ENCODE data around the gene KIAA0586. TPM values are rescaled to one million over a fixed set of nuclear protein-coding genes. Genes with fewer than 3 reads are reported as not detected.

KIAA0586 gene
- 1 to 10 TPM; 3.9 to 6.1 TPM for polyA plus RNA-seq

DNA sequence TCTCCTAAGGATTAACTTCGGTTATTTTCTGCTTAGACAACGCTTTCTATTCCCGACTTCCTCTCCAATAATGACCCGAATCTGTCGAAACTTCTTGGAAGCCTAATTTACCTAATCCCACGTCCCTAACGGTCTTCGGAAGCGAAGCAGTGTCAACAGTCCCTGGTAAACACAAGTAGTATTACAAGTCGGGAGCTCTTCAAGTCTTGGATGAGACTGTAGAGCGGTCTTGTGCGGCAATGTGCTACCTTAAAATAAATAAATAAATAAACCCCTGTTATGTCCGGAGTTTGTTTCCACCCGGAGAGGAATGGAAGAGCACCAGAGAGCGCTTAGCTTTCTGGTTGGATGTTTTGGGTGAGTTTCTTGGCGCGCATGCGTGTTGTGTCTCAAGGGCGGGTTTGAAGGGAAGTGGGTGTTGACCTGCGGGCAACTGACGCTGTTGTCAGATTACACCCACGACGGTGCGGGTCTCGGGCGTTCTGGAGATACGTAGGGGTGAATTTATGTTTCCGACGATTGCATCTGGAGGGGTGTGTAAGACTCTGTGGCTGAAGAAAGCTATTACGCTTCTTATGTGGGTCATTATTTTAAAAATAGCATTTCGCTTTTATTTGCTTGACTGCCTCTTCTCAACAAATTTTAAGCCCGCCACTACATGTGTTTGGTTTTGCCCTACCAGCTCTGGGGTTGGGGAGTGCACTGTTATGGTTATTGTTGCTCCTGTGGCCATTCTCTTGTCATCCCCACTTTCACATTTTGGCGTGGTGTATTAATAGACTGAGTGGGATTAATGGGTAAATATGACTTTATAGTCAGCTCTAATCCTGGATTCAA is at the start of gene KIAA0586, which contains the start of gene TIMM9:
KIAA0586 (plus strand) TSS at position 439 of the 837 bp plus-strand sequence. CDS start 546 bp downstream, outside the sequence.
TIMM9 (minus strand) TSS at position 251 of the 837 bp plus-strand sequence. CDS start 15,586 bp downstream, outside the sequence.
- Histone ChIP-seq H3K4me3 (ENCODE audit: low read depth in 1 of 2, low read length in 2 of 2) (peak within 1 kb of the TSS; percentile 92 to 93), H3K4me1 (ENCODE audit: control insufficient read depth in 2 of 2, insufficient read depth in 2 of 2, low read length in 1 of 2) (no peaks in the 10 kb centered on the region), H3K36me3 (ENCODE audit: control insufficient read depth in 2 of 2, insufficient read depth in 2 of 2, low read length in 1 of 2) (no peaks in the 10 kb centered on the region), H3K27ac (ENCODE audit: low read depth in 2 of 2, low read length in 1 of 2) (peak within 1 kb of the TSS; percentile 88 to 89), H3K27me3 (ENCODE audit: control insufficient read depth in 1 of 2, insufficient read depth in 2 of 2, low read length in 2 of 2) (no peaks in the 10 kb centered on the region), H3K9me3 (ENCODE audit: control insufficient read depth in 2 of 2, insufficient read depth in 1 of 2, low read depth in 1 of 2, low read length in 1 of 2) (no peaks in the 10 kb centered on the region)
- WGBS, 2 donors: 0% methylated on average over 33 of the region's 33 CpGs

DNA sequence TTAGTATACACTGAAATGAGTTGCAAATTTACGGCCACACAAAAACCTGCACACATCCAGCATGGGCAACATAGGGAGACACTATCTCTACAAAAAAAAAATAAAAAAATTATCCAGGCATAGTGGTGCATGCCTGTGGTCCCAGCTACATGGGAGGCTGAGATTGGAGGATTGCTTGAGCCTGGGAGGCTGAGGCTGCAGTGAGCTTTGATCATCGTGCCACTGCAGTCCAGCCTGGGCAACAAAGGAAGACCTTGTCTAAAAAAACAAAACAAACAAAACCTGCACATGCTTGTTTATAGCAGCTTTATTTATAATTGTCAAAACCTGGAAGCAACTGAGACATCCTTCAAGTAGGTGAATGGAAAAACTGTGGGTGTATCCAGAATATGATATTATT is 36.7 kb upstream of the KIAA0586 start:
- Histone ChIP-seq H3K27ac (ENCODE audit: low read depth in 2 of 2, low read length in 1 of 2) (no peak overlapping the region), H3K36me3 (ENCODE audit: control insufficient read depth in 2 of 2, insufficient read depth in 2 of 2, low read length in 1 of 2) (no peaks in the 10 kb centered on the region), H3K4me3 (ENCODE audit: low read depth in 1 of 2, low read length in 2 of 2) (no peak overlapping the region), H3K9me3 (ENCODE audit: control insufficient read depth in 2 of 2, insufficient read depth in 1 of 2, low read depth in 1 of 2, low read length in 1 of 2) (no peaks in the 10 kb centered on the region), H3K4me1 (ENCODE audit: control insufficient read depth in 2 of 2, insufficient read depth in 2 of 2, low read length in 1 of 2) (peaks cover 0 to 4% of the 10 kb centered on the region in 2 donors), H3K27me3 (ENCODE audit: control insufficient read depth in 1 of 2, insufficient read depth in 2 of 2, low read length in 2 of 2) (no peaks in the 10 kb centered on the region)
- WGBS, 2 donors: 73 to 90% methylated on average over 2 of the region's 2 CpGs

DNA sequence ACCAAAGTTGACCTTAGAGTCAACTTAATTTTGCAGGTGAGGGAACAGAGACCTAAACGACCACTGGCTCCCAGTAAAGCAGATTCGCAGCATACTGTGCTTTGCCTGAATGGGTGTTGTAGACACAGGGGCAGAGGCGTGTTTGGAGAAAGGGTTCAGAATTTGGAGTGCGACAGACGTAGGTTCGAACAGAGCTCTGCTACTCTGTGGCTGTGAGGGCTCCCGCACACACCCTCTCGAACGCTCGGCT is 32.0 kb upstream of the KIAA0586 start:
- Histone ChIP-seq H3K9me3 (ENCODE audit: control insufficient read depth in 2 of 2, insufficient read depth in 1 of 2, low read depth in 1 of 2, low read length in 1 of 2) (no peaks in the 10 kb centered on the region), H3K4me3 (ENCODE audit: low read depth in 1 of 2, low read length in 2 of 2) (peak overlapping the region; percentile 66 to 75), H3K27me3 (ENCODE audit: control insufficient read depth in 1 of 2, insufficient read depth in 2 of 2, low read length in 2 of 2) (no peaks in the 10 kb centered on the region), H3K36me3 (ENCODE audit: control insufficient read depth in 2 of 2, insufficient read depth in 2 of 2, low read length in 1 of 2) (no peaks in the 10 kb centered on the region), H3K27ac (ENCODE audit: low read depth in 2 of 2, low read length in 1 of 2) (peak overlapping the region; percentile 69 to 90), H3K4me1 (ENCODE audit: control insufficient read depth in 2 of 2, insufficient read depth in 2 of 2, low read length in 1 of 2) (peaks cover 0 to 4% of the 10 kb centered on the region in 2 donors)
- 10 to 11% methylated on average over 10 of the region's 10 CpGs for WGBS, 2 donors

DNA sequence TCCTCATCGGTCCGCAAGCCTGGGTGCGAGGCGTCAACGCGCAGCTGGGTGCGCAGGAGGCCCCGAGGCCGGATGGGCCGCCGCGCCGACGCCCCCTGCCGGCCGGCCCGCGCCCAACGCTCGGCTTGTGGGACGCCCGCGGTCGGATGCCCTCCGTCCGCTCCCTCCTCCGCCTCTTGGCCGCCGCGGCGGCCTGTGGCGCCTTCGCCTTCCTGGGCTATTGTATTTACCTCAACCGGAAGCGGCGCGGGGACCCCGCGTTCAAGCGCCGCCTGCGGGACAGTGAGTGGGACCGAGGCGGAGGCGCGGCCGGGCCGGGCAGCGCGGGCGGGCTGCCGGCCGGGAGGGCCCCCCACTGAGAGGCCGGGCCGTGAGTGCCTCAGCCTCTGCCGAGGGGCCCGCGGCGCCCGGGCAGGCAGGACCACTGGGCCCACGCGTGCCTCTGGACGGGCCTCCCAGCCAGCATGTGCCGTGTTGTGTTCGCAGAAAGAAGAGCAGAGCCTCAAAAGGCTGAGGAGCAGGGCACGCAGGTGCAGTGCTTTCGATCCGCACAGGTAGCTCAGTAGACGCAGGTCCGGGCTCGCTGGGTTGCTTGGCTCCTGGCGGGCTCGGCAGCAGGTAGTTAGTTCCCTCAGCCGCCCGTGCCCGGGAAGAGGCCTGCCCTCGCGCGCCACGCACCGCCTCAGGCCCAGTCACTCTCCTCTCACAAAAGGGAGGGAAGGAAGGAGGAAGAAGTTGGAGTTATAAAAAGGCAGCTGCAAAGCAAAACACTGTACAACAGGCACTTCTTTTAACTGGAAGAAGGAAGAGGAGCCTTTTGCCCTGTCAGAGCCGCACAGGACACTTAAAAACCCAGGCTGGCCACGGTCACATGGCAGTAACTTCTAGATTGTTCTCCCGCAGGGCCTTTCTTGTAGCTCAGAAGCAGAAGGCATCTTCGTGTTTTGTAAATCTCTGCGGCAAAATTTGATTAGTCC is 31.4 kb upstream of the KIAA0586 start, which contains the start of gene TOMM20L:
TOMM20L (plus strand) TSS at position 119 of the 977 bp plus-strand sequence; CDS start at position 147, 28 bp downstream.
- H3K4me1 ChIP-seq (ENCODE audit: control insufficient read depth in 2 of 2, insufficient read depth in 2 of 2, low read length in 1 of 2): peaks cover 0 to 4% of the 10 kb centered on the region in 2 donors
- no peaks in the 10 kb centered on the region for H3K9me3 ChIP-seq (ENCODE audit: control insufficient read depth in 2 of 2, insufficient read depth in 1 of 2, low read depth in 1 of 2, low read length in 1 of 2)
- H3K4me3 ChIP-seq (ENCODE audit: low read depth in 1 of 2, low read length in 2 of 2): peak within 1 kb of the TSS; percentile 66 to 75
- H3K27ac ChIP-seq (ENCODE audit: low read depth in 2 of 2, low read length in 1 of 2): peak within 1 kb of the TSS; percentile 80 to 90
- no peaks in the 10 kb centered on the region for H3K36me3 ChIP-seq (ENCODE audit: control insufficient read depth in 2 of 2, insufficient read depth in 2 of 2, low read length in 1 of 2)
- WGBS, 2 donors: 7% methylated on average over 75 to 86 of the region's 86 CpGs
- no peaks in the 10 kb centered on the region for H3K27me3 ChIP-seq (ENCODE audit: control insufficient read depth in 1 of 2, insufficient read depth in 2 of 2, low read length in 2 of 2)

DNA sequence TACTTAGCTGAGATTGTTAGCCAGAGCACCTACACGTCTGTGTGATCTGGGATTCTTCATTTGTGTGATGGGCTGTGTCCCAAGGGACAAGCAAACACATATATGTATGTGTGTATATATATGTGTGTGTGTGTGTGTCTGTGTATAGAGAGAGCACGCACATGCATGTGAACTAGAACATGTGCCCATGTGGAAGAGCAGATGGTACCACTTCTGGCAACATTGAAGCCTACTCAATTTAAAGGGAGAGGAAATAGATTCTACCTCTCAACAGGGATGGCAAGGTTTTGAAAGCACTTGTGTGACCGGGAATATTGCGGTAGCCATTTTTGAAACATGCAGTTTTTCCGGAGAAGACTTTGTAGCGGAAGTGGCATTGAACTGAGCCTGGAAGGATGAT is 30.4 kb upstream of the KIAA0586 start:
- Histone ChIP-seq H3K27me3 (ENCODE audit: control insufficient read depth in 1 of 2, insufficient read depth in 2 of 2, low read length in 2 of 2) (no peaks in the 10 kb centered on the region), H3K4me1 (ENCODE audit: control insufficient read depth in 2 of 2, insufficient read depth in 2 of 2, low read length in 1 of 2) (peaks cover 0 to 4% of the 10 kb centered on the region in 2 donors), H3K4me3 (ENCODE audit: low read depth in 1 of 2, low read length in 2 of 2) (no peak overlapping the region), H3K36me3 (ENCODE audit: control insufficient read depth in 2 of 2, insufficient read depth in 2 of 2, low read length in 1 of 2) (no peaks in the 10 kb centered on the region), H3K9me3 (ENCODE audit: control insufficient read depth in 2 of 2, insufficient read depth in 1 of 2, low read depth in 1 of 2, low read length in 1 of 2) (no peaks in the 10 kb centered on the region), H3K27ac (ENCODE audit: low read depth in 2 of 2, low read length in 1 of 2) (no peak overlapping the region)
- WGBS, 2 donors: 97 to 98% methylated on average over 6 of the region's 6 CpGs

- Histone ChIP-seq H3K27ac (ENCODE audit: low read depth in 2 of 2, low read length in 1 of 2) (no peak overlapping the region), H3K9me3 (ENCODE audit: control insufficient read depth in 2 of 2, insufficient read depth in 1 of 2, low read depth in 1 of 2, low read length in 1 of 2) (no peaks in the 10 kb centered on the region), H3K27me3 (ENCODE audit: control insufficient read depth in 1 of 2, insufficient read depth in 2 of 2, low read length in 2 of 2) (no peaks in the 10 kb centered on the region), H3K4me1 (ENCODE audit: control insufficient read depth in 2 of 2, insufficient read depth in 2 of 2, low read length in 1 of 2) (peaks cover 0 to 4% of the 10 kb centered on the region in 2 donors), H3K36me3 (ENCODE audit: control insufficient read depth in 2 of 2, insufficient read depth in 2 of 2, low read length in 1 of 2) (no peaks in the 10 kb centered on the region), H3K4me3 (ENCODE audit: low read depth in 1 of 2, low read length in 2 of 2) (no peak overlapping the region)
These were observed 29.0 kb upstream of the KIAA0586 start for GRCh38 chr14:58398495-58398894.

DNA sequence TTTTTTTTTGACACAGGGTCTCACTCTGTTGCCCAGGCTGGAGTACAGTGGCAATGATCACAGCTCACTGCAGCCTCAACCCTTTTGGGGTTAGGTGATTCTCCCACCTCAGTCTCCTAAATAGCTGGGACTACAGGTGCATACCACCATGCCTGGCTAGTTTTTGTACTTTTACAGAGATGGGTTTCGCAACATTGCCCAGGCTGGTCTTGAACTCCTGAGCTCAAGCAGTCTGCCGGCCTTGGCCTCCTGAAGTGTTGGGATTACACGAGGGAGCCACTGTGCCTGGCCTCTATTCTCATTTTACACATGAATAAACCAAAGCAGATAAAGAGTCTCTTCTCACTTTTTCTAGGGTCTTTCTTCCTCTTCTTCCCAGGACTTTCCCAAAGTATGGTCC is 28.6 kb upstream of the KIAA0586 start:
- H3K9me3 ChIP-seq (ENCODE audit: control insufficient read depth in 2 of 2, insufficient read depth in 1 of 2, low read depth in 1 of 2, low read length in 1 of 2): no peaks in the 10 kb centered on the region
- H3K4me3 ChIP-seq (ENCODE audit: low read depth in 1 of 2, low read length in 2 of 2): no peak overlapping the region
- H3K27ac ChIP-seq (ENCODE audit: low read depth in 2 of 2, low read length in 1 of 2): no peak overlapping the region
- H3K36me3 ChIP-seq (ENCODE audit: control insufficient read depth in 2 of 2, insufficient read depth in 2 of 2, low read length in 1 of 2): no peaks in the 10 kb centered on the region
- 90 to 92% methylated on average over 3 of the region's 3 CpGs for WGBS, 2 donors
- no peaks in the 10 kb centered on the region for H3K27me3 ChIP-seq (ENCODE audit: control insufficient read depth in 1 of 2, insufficient read depth in 2 of 2, low read length in 2 of 2)
- peaks cover 0 to 4% of the 10 kb centered on the region in 2 donors for H3K4me1 ChIP-seq (ENCODE audit: control insufficient read depth in 2 of 2, insufficient read depth in 2 of 2, low read length in 1 of 2)

GRCh38 chr14:58401587-58401986 is 25.9 kb upstream of the KIAA0586 start:
- 83 to 87% methylated on average over 3 of the region's 3 CpGs for WGBS, 2 donors

DNA sequence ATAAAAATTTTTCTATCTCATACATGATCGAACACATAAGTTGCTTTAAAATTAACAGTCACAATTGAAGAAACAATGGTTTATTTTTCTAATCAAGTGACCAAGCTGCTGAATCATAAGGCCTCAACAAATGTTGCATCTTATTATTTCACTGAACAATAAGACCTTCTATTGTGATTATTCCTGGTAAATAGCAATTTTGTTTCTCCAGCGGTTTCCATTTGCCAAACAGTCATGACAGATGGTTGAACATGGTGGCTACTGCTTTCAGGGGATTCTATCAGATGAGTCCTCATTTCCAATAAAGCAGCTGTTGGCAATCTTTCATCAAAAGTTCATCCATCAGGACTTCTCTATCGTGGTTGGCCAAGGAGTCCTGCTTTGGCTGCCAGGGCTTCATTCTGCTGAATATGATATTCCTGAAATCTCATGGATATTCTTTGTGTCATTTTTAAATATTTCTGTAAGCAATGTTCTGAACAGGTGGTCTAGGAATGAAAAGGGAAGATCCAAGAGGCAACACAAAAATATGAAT is 18.8 kb upstream of the KIAA0586 start:
- H3K4me3 ChIP-seq (ENCODE audit: low read depth in 1 of 2, low read length in 2 of 2): no peak overlapping the region
- H3K36me3 ChIP-seq (ENCODE audit: control insufficient read depth in 2 of 2, insufficient read depth in 2 of 2, low read length in 1 of 2): peaks cover 0 to 3% of the 10 kb centered on the region in 2 donors
- H3K27ac ChIP-seq (ENCODE audit: low read depth in 2 of 2, low read length in 1 of 2): no peak overlapping the region
- no peaks in the 10 kb centered on the region for H3K27me3 ChIP-seq (ENCODE audit: control insufficient read depth in 1 of 2, insufficient read depth in 2 of 2, low read length in 2 of 2)
- no peaks in the 10 kb centered on the region for H3K4me1 ChIP-seq (ENCODE audit: control insufficient read depth in 2 of 2, insufficient read depth in 2 of 2, low read length in 1 of 2)
- no peaks in the 10 kb centered on the region for H3K9me3 ChIP-seq (ENCODE audit: control insufficient read depth in 2 of 2, insufficient read depth in 1 of 2, low read depth in 1 of 2, low read length in 1 of 2)
- 90 to 91% methylated on average over 3 of the region's 3 CpGs for WGBS, 2 donors

More at GRCh38 chr14:58401587-58401986, 25.9 kb upstream of the KIAA0586 start:
- Histone ChIP-seq H3K4me1 (ENCODE audit: control insufficient read depth in 2 of 2, insufficient read depth in 2 of 2, low read length in 1 of 2) (no peaks in the 10 kb centered on the region), H3K27me3 (ENCODE audit: control insufficient read depth in 1 of 2, insufficient read depth in 2 of 2, low read length in 2 of 2) (no peaks in the 10 kb centered on the region), H3K27ac (ENCODE audit: low read depth in 2 of 2, low read length in 1 of 2) (no peak overlapping the region), H3K36me3 (ENCODE audit: control insufficient read depth in 2 of 2, insufficient read depth in 2 of 2, low read length in 1 of 2) (no peaks in the 10 kb centered on the region), H3K4me3 (ENCODE audit: low read depth in 1 of 2, low read length in 2 of 2) (no peak overlapping the region), H3K9me3 (ENCODE audit: control insufficient read depth in 2 of 2, insufficient read depth in 1 of 2, low read depth in 1 of 2, low read length in 1 of 2) (no peaks in the 10 kb centered on the region)
